Measurements from ENCODE around the gene SENP1. TPM values are rescaled to one million over a fixed set of nuclear protein-coding genes. Genes with fewer than 3 reads are reported as not detected.

Gene SENP1
- total RNA-seq, 1 experiment from 2014 or later = 24.5 TPM

DNA sequence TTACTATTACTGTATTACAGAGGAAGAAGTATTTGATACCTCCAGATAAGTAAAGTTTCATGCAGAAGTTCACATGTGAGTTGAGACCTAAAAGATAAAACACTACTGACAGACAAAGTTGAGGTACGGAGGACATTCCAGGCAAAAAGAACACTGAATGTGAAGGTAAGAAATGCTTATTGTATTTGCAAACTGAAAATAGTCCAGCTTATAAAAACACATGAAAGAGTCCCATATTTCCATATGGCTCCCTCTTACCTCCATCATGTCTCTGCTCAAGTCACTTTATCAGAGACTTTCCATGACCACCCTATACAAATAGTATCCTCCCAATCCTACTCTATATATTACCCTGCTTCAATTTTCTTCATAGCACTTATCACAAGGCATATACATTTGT, 35.8 kb downstream of the SENP1 start:
- Mint-ChIP-seq H3K36me3 (ENCODE audit: insufficient read depth, unreplicated experiment) (peaks cover 83% of the 10 kb centered on the region), H3K27me3 (ENCODE audit: insufficient read depth, unreplicated experiment) (no peaks in the 10 kb centered on the region), H3K4me3 (ENCODE audit: unreplicated experiment) (no peak overlapping the region), H3K27ac (ENCODE audit: low read depth, unreplicated experiment) (no peak overlapping the region), H3K4me1 (ENCODE audit: insufficient read depth, unreplicated experiment) (peaks cover 4% of the 10 kb centered on the region), H3K9me3 (ENCODE audit: unreplicated experiment) (no peaks in the 10 kb centered on the region)
- TF ChIP-seq, protein P1, sequence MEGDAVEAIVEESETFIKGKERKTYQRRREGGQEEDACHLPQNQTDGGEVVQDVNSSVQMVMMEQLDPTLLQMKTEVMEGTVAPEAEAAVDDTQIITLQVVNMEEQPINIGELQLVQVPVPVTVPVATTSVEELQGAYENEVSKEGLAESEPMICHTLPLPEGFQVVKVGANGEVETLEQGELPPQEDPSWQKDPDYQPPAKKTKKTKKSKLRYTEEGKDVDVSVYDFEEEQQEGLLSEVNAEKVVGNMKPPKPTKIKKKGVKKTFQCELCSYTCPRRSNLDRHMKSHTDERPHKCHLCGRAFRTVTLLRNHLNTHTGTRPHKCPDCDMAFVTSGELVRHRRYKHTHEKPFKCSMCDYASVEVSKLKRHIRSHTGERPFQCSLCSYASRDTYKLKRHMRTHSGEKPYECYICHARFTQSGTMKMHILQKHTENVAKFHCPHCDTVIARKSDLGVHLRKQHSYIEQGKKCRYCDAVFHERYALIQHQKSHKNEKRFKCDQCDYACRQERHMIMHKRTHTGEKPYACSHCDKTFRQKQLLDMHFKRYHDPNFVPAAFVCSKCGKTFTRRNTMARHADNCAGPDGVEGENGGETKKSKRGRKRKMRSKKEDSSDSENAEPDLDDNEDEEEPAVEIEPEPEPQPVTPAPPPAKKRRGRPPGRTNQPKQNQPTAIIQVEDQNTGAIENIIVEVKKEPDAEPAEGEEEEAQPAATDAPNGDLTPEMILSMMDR (IDR thresholded peaks at IDR 0.05; ENCODE audit: unreplicated experiment) = no peak
- CTCF ChIA-PET = interaction anchor here (1.2 kb wide), 1 partner anchor 9 kb away, joined by 3 read pairs; no protein-coding TSS in a partner anchor
- no TSS peak for BruUV-seq (replicated peaks)
- POLR2A ChIA-PET = no interaction called here
- DNase-seq (ENCODE audit: unreplicated experiment) = no peak
- intact Hi-C loops (cut with micrococcal nuclease) = loop anchor here (10.0 kb wide), 1 partner anchor 165 kb away; the partner anchor contains the start of gene VDR

DNA sequence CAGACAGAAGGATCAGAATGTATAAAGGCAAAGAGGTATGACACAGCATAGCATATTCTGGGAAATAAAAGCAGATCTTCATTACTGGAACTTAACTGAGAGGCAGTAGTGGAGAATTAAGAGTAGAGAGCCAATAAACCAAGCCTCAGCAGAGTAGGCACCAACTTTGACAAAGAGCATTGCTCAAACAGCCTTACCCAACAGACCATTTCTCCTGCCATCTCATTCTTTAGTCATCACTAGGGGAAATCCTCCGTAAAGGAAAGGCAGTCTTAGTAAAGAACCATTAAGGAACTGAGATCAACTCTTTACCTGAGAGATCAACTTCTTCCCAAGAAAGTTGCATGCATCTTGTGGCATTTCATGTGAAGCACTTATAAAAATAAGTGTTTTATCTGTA, 36.6 kb downstream of the SENP1 start:
- Mint-ChIP-seq H3K9me3 (ENCODE audit: unreplicated experiment) (no peaks in the 10 kb centered on the region), H3K27me3 (ENCODE audit: insufficient read depth, unreplicated experiment) (no peaks in the 10 kb centered on the region), H3K4me3 (ENCODE audit: unreplicated experiment) (no peak overlapping the region), H3K36me3 (ENCODE audit: insufficient read depth, unreplicated experiment) (peaks cover 82% of the 10 kb centered on the region), H3K27ac (ENCODE audit: low read depth, unreplicated experiment) (no peak overlapping the region), H3K4me1 (ENCODE audit: insufficient read depth, unreplicated experiment) (peaks cover 4% of the 10 kb centered on the region)
- no TSS peak for BruUV-seq (replicated peaks)
- TF ChIP-seq, protein P1 (IDR thresholded peaks at IDR 0.05; ENCODE audit: unreplicated experiment) = no peak
- ChIA-PET POLR2A (interaction anchor here (0.6 kb wide), 1 partner anchor 63 kb away, joined by 3 read pairs; no protein-coding TSS in a partner anchor), CTCF (interaction anchor here (0.6 to 1.2 kb wide), 3 partner anchors 8 to 76 kb away, joined by 3 to 4 read pairs (median 3); no protein-coding TSS in a partner anchor)
- peak; percentile 45 for DNase-seq (ENCODE audit: unreplicated experiment)
- intact Hi-C loops (cut with micrococcal nuclease) = no loop called here

- ChIA-PET POLR2A (no interaction called here), CTCF (interaction anchor here (0.7 kb wide), 1 partner anchor 76 kb away, joined by 4 read pairs; no protein-coding TSS in a partner anchor)
- H3K4me3 Mint-ChIP-seq (ENCODE audit: unreplicated experiment) = no peak overlapping the region
- no peak overlapping the region for H3K27ac Mint-ChIP-seq (ENCODE audit: low read depth, unreplicated experiment)
- no peaks in the 10 kb centered on the region for H3K27me3 Mint-ChIP-seq (ENCODE audit: insufficient read depth, unreplicated experiment)
- BruUV-seq (replicated peaks) = no TSS peak
- intact Hi-C loops (cut with micrococcal nuclease) = no loop called here
- no peak for DNase-seq (ENCODE audit: unreplicated experiment)
- no peaks in the 10 kb centered on the region for H3K9me3 Mint-ChIP-seq (ENCODE audit: unreplicated experiment)
- TF ChIP-seq, protein P1 (IDR thresholded peaks at IDR 0.05; ENCODE audit: unreplicated experiment) = no peak
- H3K36me3 Mint-ChIP-seq (ENCODE audit: insufficient read depth, unreplicated experiment) = peaks cover 79% of the 10 kb centered on the region
- H3K4me1 Mint-ChIP-seq (ENCODE audit: insufficient read depth, unreplicated experiment) = peaks cover 4% of the 10 kb centered on the region
Observed at GRCh38 chr12:48068457-48068856, 37.4 kb downstream of the SENP1 start.

DNA sequence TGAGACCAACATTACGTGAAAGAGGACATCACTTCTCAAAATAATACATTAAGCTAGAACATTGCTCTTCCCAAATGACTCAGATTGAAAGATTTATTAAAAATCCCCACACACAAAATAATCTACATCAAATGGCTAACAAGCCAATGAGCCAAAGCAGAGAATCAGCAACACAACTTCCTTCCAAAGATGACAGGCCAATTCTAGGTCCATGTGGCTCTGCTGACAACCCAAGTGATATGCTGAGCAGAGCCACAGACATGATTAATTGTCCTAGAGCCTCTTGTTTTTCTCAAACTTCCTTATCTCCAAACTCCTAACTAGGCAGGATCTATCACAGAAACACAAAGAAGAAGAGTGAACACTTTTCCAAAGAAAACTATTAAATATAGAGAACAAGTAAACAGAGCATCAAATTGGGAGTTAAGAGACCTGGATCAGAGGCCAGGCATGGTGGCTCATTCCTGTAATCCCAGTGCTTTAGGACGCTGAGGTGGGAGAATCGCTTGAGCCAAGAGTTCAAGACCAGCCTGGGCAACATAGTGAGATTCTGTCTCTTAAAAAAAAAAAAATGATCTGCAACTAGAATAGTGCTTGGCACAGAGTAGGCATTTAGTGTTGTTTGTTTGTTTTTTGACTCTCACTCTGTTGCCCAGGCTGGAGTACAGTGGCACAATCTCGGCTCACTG, 38.5 kb downstream of the SENP1 start:
- TF ChIP-seq, protein P1 (IDR thresholded peaks at IDR 0.05; ENCODE audit: unreplicated experiment) = no peak
- no peak overlapping the region for H3K27ac Mint-ChIP-seq (ENCODE audit: low read depth, unreplicated experiment)
- BruUV-seq (replicated peaks) = no TSS peak
- no peak for DNase-seq (ENCODE audit: unreplicated experiment)
- no peak overlapping the region for H3K4me3 Mint-ChIP-seq (ENCODE audit: unreplicated experiment)
- intact Hi-C loops (cut with micrococcal nuclease) = no loop called here
- ChIA-PET POLR2A (no interaction called here), CTCF (no interaction called here)
- no peaks in the 10 kb centered on the region for H3K27me3 Mint-ChIP-seq (ENCODE audit: insufficient read depth, unreplicated experiment)
- H3K9me3 Mint-ChIP-seq (ENCODE audit: unreplicated experiment) = no peaks in the 10 kb centered on the region
- peaks cover 4% of the 10 kb centered on the region for H3K4me1 Mint-ChIP-seq (ENCODE audit: insufficient read depth, unreplicated experiment)
- peaks cover 83% of the 10 kb centered on the region for H3K36me3 Mint-ChIP-seq (ENCODE audit: insufficient read depth, unreplicated experiment)

Measured in MCF 10A (cell line).